Upper lobe of right lung (tissue), 1 donor: ENCODE data around the gene KATNAL1. TPM values are rescaled to one million over a fixed set of nuclear protein-coding genes. Genes with fewer than 3 reads are reported as not detected.

ENCODE experiments used
- ATAC-seq: fragments of 200-7000 bp; cut with Tn5 transposase; one replicate; pipeline ENCODE4 v1.9.1; 2020; ENCODE audit warnings: mild to moderate bottlenecking, moderate library complexity
- DNase-seq: peaks from one replicate; pipeline ENCODE4 v3.0.0-alpha.2; 2020
- H3K27ac ChIP-seq: fragments of 200-600 bp; one replicate; pipeline ENCODE4 v1.8.0; 2022
- H3K27me3 ChIP-seq: fragments of 200-600 bp; one replicate; pipeline ENCODE4 v1.8.0; 2022; ENCODE audit warnings: mild to moderate bottlenecking
- H3K36me3 ChIP-seq: fragments of 200-600 bp; one replicate; pipeline ENCODE4 v1.8.0; 2022
- H3K4me1 ChIP-seq: fragments of 200-600 bp; one replicate; pipeline ENCODE4 v1.8.0; 2022
- H3K4me3 ChIP-seq: fragments of 200-600 bp; one replicate; pipeline ENCODE4 v1.8.0; 2022; ENCODE audit warnings: mild to moderate bottlenecking
- H3K9me3 ChIP-seq: fragments of 200-600 bp; one replicate; pipeline ENCODE4 v1.8.0; 2022
- CTCF ChIP-seq: fragments of 200-600 bp; IDR thresholded peaks from one replicate; pipeline ENCODE4 v1.8.0; 2022; ENCODE audit warnings: antibody characterized with exemption
- intact Hi-C: fragments of 100-400 bp; cut with DNase I; formaldehyde crosslinking; loops from one replicate; pipeline ENCODE4 v1.11.0; 2022
- total RNA-seq: library from RNA; stranded (reverse); fragmentation: NEBNext Ultra II Directional; extraction: Animal tissue kit (Norgen Biotek cat#: 25700); gene quantifications from one replicate; pipeline ENCODE4 v1.2.1, GENCODE V29; 2021
- donor health status: DM: no; HTN: yes; CAD: no; lungs with severe emphysema.

KATNAL1 gene
- total RNA-seq, 1 donor from 2014 or later, result 17.5 TPM

- ATAC-seq, result peak; percentile 89
- peak; percentile 85 for DNase-seq
- Histone ChIP-seq H3K36me3 (no peaks in the 10 kb centered on the region), H3K27ac (peak overlapping the region; percentile 37), H3K4me1 (peaks cover 28% of the 10 kb centered on the region), H3K9me3 (no peaks in the 10 kb centered on the region), H3K4me3 (no peak overlapping the region), H3K27me3 (no peaks in the 10 kb centered on the region)
- intact Hi-C loops, result no loop called here
- no peak for TF ChIP-seq CTCF
Observed at GRCh38 chr13:30341815-30342570, 34.6 kb upstream of the KATNAL1 start.

- intact Hi-C loops, result no loop called here
- no peak for DNase-seq
- no peak overlapping the region for H3K27ac ChIP-seq
Observed at GRCh38 chr13:30340331-30341250, 33.2 kb upstream of the KATNAL1 start.

GRCh38 chr13:30339738-30340330 is 32.5 kb upstream of the KATNAL1 start:
- Histone ChIP-seq H3K4me3 (no peak overlapping the region), H3K9me3 (no peaks in the 10 kb centered on the region), H3K27ac (peak overlapping the region; percentile 26), H3K36me3 (no peaks in the 10 kb centered on the region), H3K27me3 (no peaks in the 10 kb centered on the region), H3K4me1 (peaks cover 28% of the 10 kb centered on the region)
- ATAC-seq (no peak), DNase-seq (no peak)
- intact Hi-C loops, result no loop called here
- TF ChIP-seq CTCF, result no peak

More at GRCh38 chr13:30340331-30341250, 33.2 kb upstream of the KATNAL1 start:
- Histone ChIP-seq H3K4me3 (no peak overlapping the region), H3K36me3 (no peaks in the 10 kb centered on the region), H3K27me3 (no peaks in the 10 kb centered on the region), H3K4me1 (peaks cover 28% of the 10 kb centered on the region), H3K9me3 (no peaks in the 10 kb centered on the region)
- no peak for TF ChIP-seq CTCF
- ATAC-seq, result peak; percentile 59

- H3K4me1 ChIP-seq, result peaks cover 28% of the 10 kb centered on the region
- no peaks in the 10 kb centered on the region for H3K9me3 ChIP-seq
- no peak for ATAC-seq
- intact Hi-C loops, result no loop called here
- no peaks in the 10 kb centered on the region for H3K36me3 ChIP-seq
- no peaks in the 10 kb centered on the region for H3K27me3 ChIP-seq
- no peak for TF ChIP-seq CTCF
- H3K27ac ChIP-seq, result no peak overlapping the region
- no peak for DNase-seq
- no peak overlapping the region for H3K4me3 ChIP-seq
Observed at GRCh38 chr13:30338952-30339351, 31.6 kb upstream of the KATNAL1 start.

GRCh38 chr13:30338331-30338851 is 31.0 kb upstream of the KATNAL1 start:
- Histone ChIP-seq H3K9me3 (no peaks in the 10 kb centered on the region), H3K36me3 (no peaks in the 10 kb centered on the region), H3K4me1 (peaks cover 28% of the 10 kb centered on the region), H3K4me3 (no peak overlapping the region), H3K27me3 (no peaks in the 10 kb centered on the region), H3K27ac (no peak overlapping the region)
- ATAC-seq (no peak), DNase-seq (no peak)
- no peak for TF ChIP-seq CTCF
- intact Hi-C loops, result no loop called here
